Adipose tissue (tissue), 3 donors: Measurements from ENCODE around the gene CST6. TPM values are rescaled to one million over a fixed set of nuclear protein-coding genes. Genes with fewer than 3 reads are reported as not detected.
"Not testable (repeated sequence)": the region's sequence is repeated elsewhere in the genome, so short reads cannot be mapped to it uniquely, and the experiment has no call there.

Experiments used
- H3K27ac ChIP-seq: one replicate; pipeline ENCODE4 v1.5.1; 2013; ENCODE audit warnings: low read depth, low read length
- WGBS, 3 donors: extraction: QIAGEN DNeasy Blood & Tissue Kit; methylation state at CpG; one replicate each; pipeline ENCODE4 v1.1.7; 2013; 5-methylcytosine and 5-hydroxymethylcytosine counted together
- polyA plus RNA-seq, 3 donors: library from polyadenylated mRNA; stranded (reverse); fragments of 200-250 nt; gene quantifications; one replicate each; pipeline ENCODE4 v1.2.3, GENCODE V29; 2013
- donor health status: healthy with polysubstance abuse.
- donor health status: Bipolar disorder and iron deficiency.
- donor health status: healthy.

CST6 gene
- polyA plus RNA-seq, 3 donors: 0.28 to 0.84 TPM; not detected in 1

GRCh38 chr11:66011239-66011784 is 496 bp upstream of the CST6 start:
- 33 to 54% (median 54%) methylated on average over 13 to 14 of the region's 14 CpGs for WGBS, 3 donors
- H3K27ac ChIP-seq: no peak overlapping the region

- no peak overlapping the region for H3K27ac ChIP-seq
- 55 to 63% (median 56%) methylated on average over 11 of the region's 12 CpGs for WGBS, 3 donors
Measured at GRCh38 chr11:66012371-66012945, 650 bp downstream of the CST6 start.

DNA sequence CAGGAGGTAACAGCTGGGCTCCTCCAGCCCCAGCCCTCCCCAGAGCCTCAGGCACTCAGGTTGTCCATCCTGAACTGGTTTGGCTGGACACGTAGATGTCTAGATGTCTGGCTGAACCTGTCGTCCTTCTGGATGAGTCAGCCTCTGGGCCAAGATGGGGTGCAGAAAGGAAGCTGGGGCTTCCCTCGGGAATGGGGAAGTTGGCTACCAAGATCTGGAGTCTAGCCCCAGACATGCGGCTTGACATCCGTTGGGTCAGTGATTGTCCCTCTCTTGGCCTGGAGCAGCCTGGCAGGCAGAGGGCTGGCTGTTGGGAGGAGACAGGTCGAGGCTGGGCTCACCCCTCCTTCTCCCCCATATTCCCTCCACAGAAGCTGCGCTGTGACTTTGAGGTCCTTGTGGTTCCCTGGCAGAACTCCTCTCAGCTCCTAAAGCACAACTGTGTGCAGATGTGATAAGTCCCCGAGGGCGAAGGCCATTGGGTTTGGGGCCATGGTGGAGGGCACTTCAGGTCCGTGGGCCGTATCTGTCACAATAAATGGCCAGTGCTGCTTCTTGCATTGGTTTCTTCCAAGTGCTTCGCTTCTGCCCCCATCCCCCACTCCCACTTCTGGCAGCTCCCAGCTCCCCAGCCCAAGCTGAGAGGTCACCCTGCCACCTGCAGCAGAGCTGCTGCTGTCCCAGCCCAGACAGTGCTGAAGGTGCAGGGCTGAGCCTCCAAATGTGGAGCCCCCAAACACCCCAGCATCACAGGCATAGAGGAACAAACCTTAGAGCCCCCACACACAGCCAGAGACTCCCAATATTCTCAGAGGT is 1.3 kb downstream of the CST6 start:
- no peak overlapping the region for H3K27ac ChIP-seq
- WGBS, 3 donors: 41 to 51% (median 49%) methylated on average over 12 of the region's 12 CpGs

- H3K27ac ChIP-seq: no peak overlapping the region
- WGBS, 3 donors: 62 to 80% (median 78%) methylated on average over 7 of the region's 7 CpGs
Measured at GRCh38 chr11:66013762-66014100, 1.9 kb downstream of the CST6 start.

DNA sequence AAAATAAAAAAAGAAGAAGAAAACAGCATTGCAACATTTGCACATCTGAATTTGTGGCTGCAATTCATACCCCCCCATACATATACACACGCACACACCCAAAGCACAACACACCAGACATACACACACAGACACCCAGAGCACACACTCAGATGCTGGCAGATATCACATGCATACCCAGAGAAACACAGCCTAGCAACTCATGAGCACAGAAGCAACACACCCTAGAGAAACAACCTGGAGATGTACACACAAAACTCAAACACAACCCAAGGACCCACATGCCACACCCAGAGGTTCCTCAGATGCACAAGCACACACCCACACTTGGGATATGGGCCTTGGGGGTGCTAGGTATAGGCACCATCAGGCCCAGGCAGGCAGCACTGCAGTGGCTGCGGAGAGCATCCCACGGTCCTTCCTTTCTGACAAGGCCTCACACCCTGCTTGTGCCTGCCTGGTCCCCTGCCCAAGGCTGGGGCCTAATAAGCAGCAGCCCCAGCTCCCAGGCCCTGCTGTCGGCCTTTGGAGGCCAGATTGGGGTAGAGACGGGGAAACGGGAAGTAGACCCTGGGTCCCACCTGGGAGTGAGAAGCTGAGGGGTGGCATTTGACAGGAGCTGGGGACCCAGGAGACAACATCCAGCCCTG is 3.1 kb downstream of the CST6 start:
- no peak overlapping the region for H3K27ac ChIP-seq
- WGBS, 3 donors: 82 to 87% (median 83%) methylated on average over 6 of the region's 6 CpGs

DNA sequence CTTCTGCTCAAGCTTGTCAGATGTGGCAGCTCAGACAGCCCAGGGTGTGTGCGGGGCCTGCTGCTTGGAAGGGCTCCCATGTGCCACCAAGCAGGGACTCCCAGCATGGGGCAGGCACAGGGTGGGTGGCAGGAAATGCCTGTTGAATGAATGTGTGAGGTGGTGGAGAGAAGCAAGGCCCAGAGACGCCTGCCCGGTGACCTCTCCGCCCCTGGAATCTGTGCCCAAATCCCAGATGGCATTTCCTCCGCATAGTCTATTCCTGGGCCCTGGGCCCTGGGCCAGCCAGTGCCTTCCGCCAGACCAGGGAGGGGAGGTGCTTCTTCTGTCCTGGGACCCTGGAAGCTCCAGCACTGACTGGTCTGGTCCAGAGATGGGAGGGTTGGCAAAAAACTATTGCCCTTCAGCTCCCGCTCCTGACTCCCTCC is 3.7 kb downstream of the CST6 start:
- 59 to 76% (median 75%) methylated on average over 7 of the region's 7 CpGs for WGBS, 3 donors
- no peak overlapping the region for H3K27ac ChIP-seq

DNA sequence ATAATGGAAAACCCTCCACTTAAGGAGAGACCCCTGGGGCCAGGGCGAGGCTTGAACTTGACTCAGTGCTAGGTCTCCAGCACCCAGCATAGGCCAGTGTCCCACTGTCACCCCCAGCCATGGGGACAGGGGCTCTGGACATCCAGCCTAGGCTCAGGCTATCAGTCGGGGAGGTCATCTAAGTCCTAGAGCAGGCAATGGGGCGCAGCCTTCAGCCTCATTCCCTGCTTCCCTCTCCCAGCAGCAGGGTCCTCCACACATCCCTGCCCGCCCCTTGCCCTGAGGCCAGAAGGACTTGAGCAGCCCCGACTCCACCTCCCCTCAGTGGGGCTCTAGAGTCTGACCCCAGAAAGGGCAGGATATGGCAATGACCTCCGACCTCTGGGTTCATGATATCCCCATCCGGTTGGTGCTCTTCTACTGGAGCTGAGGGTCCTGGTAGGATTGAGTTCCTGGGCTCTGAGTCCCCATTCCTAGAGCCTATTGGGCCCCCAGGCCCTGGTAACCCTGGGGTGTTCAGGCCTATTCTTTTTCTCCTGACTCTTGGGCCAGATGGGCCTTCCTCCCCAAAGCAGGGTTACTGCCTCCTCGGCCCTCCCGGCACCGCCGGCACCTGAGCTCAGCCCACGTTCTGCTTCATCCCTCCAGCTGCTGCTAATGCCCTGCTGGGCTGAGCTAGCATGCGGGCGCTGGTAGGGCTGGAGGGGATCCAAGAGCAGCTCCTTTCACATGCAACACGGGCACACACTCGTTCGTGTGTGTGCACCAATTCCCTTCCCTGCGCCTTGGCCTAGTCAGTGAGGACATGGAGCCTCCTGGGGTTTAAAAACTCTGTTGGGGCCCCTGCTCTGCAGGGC is 4.4 kb downstream of the CST6 start:
- 80 to 87% (median 85%) methylated on average over 16 to 18 of the region's 18 CpGs for WGBS, 3 donors
- H3K27ac ChIP-seq: no peak overlapping the region

GRCh38 chr11:66016793-66017177 is 5.0 kb downstream of the CST6 start:
- WGBS, 3 donors: 85 to 90% (median 87%) methylated on average over 9 to 10 of the region's 10 CpGs
- H3K27ac ChIP-seq: no peak overlapping the region

DNA sequence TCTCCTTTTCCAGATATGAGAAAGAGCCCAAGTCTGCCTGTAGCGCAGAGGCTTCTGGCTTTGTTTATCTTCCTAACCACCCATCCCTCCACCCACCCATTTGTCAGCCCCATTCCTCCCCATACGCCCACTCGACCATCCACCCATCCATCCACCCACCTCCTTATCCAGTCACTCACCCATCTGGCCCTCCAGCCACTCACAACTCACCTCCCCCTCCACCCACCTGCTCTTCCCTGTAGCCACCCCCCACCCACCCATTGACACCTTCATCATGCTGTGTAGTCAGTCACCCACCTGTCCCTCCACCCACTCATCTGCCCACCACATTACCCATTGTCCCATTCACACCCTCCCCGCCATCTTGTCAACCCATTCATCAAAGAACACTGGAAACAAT is 5.5 kb downstream of the CST6 start:
- no peak overlapping the region for H3K27ac ChIP-seq
- 77 to 79% (median 77%) methylated on average over 4 of the region's 4 CpGs for WGBS, 3 donors

DNA sequence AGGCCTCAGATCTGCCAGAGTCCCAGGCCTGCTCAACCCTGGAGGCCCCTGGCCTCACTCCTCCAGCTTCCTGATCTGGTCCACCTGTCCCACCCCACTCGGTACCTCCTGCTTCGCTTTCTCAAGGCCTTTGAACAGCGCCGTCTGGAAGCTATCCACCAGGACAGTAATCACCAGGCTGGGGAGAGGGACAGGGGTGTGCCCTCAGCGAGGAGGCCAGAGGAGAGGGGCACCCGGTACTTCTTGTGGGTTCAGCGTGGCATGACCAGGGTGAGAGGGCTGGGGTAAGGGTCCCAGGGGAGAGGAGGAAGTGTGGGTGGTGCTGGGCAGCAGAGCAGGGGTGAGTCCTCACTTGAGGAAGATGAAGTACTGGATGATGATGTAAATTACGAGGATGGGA is 8.4 kb downstream of the CST6 start:
- H3K27ac ChIP-seq: no peak overlapping the region
- WGBS, 3 donors: 68 to 74% (median 74%) methylated on average over 8 of the region's 8 CpGs

DNA sequence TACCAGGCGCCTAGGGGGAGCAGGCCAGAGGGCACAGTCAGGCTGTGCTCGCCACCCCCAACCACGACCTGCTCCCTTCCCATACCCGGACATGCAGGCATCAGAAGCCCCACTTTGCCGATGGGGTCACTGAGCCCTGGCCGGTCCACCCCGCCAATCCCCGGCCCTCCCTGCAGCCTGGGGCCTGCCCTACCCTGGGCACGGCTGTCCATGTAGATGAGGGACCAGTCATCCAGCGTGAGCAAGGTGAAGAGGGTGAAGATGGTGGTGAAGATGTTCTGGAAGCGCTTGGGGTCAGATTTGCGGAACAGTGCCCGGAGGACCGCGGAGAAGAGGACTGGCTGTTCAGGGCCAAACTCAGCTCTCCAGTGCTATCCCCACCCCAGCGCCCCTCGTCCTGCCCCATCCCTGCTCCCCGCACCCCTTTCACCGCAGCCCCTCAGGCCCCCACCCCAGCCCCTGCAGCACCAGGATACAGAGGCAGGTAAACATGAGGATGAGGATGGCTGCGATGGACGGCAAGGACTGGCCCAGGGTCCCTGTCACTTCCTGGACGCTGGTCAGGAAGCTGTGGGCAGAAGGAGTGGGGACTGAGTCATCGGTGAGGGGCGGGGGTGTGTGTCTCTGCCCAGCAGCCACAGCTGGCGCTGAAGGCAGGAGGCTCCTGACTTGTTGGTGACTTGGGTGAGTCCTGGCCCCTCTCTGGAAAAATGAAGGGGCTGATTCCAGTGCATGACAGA is 9.0 kb downstream of the CST6 start:
- H3K27ac ChIP-seq: no peak overlapping the region
- WGBS, 3 donors: 76 to 88% (median 77%) methylated on average over 25 of the region's 25 CpGs

- WGBS, 3 donors: 15 to 20% (median 20%) methylated on average over 42 to 46 of the region's 46 CpGs
- no peak overlapping the region for H3K27ac ChIP-seq
Measured at GRCh38 chr11:66022401-66023185, 10.8 kb downstream of the CST6 start.

DNA sequence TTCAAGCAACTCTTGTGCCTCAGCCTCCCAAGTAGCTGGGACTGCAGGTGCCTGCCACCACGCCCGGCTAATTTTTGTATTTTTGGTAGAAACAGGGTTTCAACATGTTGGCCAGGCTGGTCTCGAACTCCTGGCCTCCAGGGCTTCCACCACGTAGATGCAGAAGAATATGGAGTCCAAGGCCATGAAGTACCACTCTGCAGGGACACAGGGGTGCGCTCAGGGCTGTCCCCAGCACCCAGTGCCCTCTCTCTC is 11.3 kb downstream of the CST6 start:
- WGBS, 3 donors: 65 to 78% (median 72%) methylated on average over 5 of the region's 5 CpGs

DNA sequence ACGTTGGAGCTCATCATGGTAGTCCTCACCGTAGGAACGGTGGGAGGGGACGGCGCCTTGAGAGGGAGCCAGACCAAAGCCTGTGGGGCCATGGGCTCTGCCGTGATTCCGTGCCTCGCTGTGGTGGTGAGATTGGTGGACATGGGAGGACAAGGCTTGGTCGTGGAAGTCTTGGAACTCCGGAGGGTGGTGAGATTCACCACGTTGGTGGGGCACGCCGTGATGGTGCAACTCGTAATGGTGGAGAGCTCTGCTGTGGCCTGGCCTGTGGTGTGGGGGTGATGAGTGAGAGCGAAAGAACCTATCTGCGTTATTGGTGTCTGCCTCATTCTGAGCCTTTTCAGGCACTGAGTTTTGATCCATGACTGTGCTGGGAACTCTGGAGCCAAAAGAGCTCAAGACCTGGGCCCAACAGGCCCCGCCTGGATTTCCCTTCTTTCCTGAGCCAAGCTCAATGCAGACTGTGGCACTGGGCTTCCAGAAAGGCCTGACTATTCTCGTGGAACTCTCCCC is 14.3 kb downstream of the CST6 start, which contains the start of gene CATSPER1:
TSS of gene CATSPER1 (minus strand) at position 463 of the 513 bp plus-strand sequence. CDS start at position 363, 100 bp downstream.
- H3K27ac ChIP-seq: no peak within 1 kb of the TSS
- WGBS, 3 donors: 85 to 91% (median 88%) methylated on average over 18 of the region's 18 CpGs

More for the DNA sequence above, 11.3 kb downstream of the CST6 start:
- H3K27ac ChIP-seq: not testable (repeated sequence)

DNA sequence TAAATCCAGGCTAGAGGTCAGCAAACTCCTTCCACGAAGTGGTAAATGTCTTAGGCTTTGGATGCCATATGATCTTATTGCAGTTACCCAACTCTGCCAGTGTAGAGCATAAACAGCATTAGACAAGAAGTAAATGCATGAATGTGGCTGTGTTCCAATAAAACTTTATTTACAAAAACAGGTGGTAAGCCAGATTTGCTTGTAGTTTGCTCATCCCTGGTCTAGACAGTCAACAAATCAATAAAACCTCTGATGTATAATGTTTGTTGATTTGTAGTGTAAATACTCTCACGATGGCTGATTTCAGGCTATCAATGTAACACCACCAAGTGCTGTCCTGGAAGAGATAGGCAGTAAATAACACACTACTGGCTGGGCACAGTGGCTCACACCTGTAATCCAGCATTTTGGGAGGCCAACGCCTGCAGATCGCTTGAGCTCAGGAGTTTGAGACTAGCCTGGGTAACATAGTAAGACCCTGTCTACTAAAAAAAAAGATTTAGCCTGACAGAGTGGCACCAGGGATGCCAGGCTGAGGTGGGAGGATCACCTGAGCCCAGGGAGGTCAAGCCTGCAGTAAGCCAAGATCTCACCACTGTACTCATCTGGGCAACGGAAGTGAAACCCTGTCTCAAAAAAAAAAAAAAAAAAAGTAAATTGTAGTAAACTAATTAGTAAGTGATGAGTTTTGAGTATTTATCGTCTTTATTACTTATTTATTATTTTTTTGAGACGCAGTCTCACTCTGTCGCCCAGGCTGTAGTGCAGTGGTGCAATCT is 21.3 kb downstream of the CST6 start:
- no peak overlapping the region for H3K27ac ChIP-seq
- 83 to 85% (median 84%) methylated on average over 8 of the region's 8 CpGs for WGBS, 3 donors

DNA sequence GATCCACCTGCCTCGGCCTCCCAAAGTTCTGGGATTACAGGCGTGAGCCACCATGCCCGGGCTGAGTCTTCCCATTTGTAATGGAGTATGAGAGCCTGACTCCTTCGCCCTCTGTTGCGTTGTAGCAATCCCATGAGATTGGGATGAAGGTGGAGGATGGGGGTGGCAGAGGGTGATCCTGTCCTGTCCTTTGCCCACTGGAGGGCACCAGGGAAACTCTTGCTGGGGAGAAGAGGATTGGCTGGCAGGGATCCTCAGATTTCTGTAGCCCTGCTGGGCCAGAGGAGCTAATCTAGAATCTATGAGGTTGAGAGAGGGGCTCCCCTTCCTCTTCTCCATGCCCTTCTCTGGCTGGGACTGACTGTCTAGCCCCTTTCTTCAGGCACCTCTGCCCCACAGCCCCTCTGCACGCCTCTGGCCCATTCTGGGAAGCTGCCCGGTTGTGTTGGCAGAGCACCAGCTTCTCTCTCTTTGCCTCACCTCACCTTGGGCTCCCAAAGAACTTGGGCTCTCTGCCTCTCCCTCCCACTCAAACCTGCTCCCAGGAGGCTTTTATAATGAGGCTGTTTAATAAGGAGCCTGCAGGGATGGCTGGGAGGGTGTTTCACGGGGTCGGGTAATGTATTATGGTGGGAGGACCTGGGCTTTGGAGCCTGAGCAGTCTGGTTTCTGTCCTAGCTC is 24.0 kb downstream of the CST6 start:
- WGBS, 3 donors: 67 to 72% (median 71%) methylated on average over 9 of the region's 9 CpGs
- H3K27ac ChIP-seq: no peak overlapping the region
